ENCODE measurements around the gene CATSPER3. TPM values are rescaled to one million over a fixed set of nuclear protein-coding genes. Genes with fewer than 3 reads are reported as not detected.
A peak's percentile ranks its signal among the peaks of the same experiment; 100 is the strongest.

The CATSPER3 gene
- total RNA-seq, 1 experiment from 2014 or later: 0.50 TPM

- Mint-ChIP-seq H3K36me3 (ENCODE audit: insufficient read depth in 1 of 3, low read depth in 3 of 3) (no peaks in the 10 kb centered on the region; a peak in 1 of 7 replicates), H3K27ac (no peak overlapping the region), H3K4me1 (peaks cover 20 to 49% of the 10 kb centered on the region in 2 experiments), H3K4me3 (peak overlapping the region; percentile 34 to 75), H3K9me3 (peaks cover 0 to 10% of the 10 kb centered on the region in 2 experiments; a peak in 2 of 5 replicates), H3K27me3 (ENCODE audit: low read depth) (peaks cover 94% of the 10 kb centered on the region)
- H4K8ac ChIP-seq (replicated peaks; ENCODE audit: insufficient read length, low read depth, low read length): no peak overlapping the region
- no peak overlapping the region for H3K56ac ChIP-seq (ENCODE audit: insufficient read length, low read depth, low read length)
- no peak overlapping the region for H3K4ac ChIP-seq (ENCODE audit: low read depth, low read length)
- peaks cover 93% of the 10 kb centered on the region for H3K27me3 ChIP-seq (ENCODE audit: insufficient read depth, low read length)
- no peaks in the 10 kb centered on the region for H3K79me2 ChIP-seq (ENCODE audit: insufficient read depth, low read length)
- H3K18ac ChIP-seq (ENCODE audit: insufficient read length, low read depth, low read length): no peak overlapping the region
- H4K91ac ChIP-seq (ENCODE audit: insufficient read length, low read depth, low read length): no peak overlapping the region
- DNase-seq: peak; percentile 79
- H2BK5ac ChIP-seq (ENCODE audit: insufficient read length, low read length): no peak overlapping the region
- no peak overlapping the region for H3K14ac ChIP-seq (ENCODE audit: insufficient read depth, low read length)
- TF ChIP-seq CTCF (conservative IDR thresholded peaks at IDR 0.05): no peak
- H3K27ac ChIP-seq (ENCODE audit: insufficient read length, low read depth, low read length): no peak overlapping the region
- H4K20me1 ChIP-seq (ENCODE audit: control insufficient read depth, insufficient read depth, insufficient read length): no peaks in the 10 kb centered on the region
- H3K4me1 ChIP-seq (ENCODE audit: insufficient read depth, low read length): no peaks in the 10 kb centered on the region
- H2BK120ac ChIP-seq (ENCODE audit: low read depth, low read length, poor library complexity, severe bottlenecking): no peak overlapping the region
- no peaks in the 10 kb centered on the region for H3K9me3 ChIP-seq (ENCODE audit: control insufficient read depth, low read depth, low read length)
- WGBS (ENCODE audit: extremely low coverage, insufficient read length, low lambda C conversion rate): no CpG with 5 or more reads among the region's 13 CpGs
- H3T11ph ChIP-seq (ENCODE audit: low read length): no peak overlapping the region
- no peak overlapping the region for H2AK5ac ChIP-seq (ENCODE audit: insufficient read length, low read length)
- H2AFZ ChIP-seq (ENCODE audit: low read length): no peak overlapping the region
- no peaks in the 10 kb centered on the region for H3K79me1 ChIP-seq (ENCODE audit: insufficient read depth, low read depth, low read length, poor library complexity, severe bottlenecking)
- no peak overlapping the region for H4K5ac ChIP-seq (ENCODE audit: insufficient read length, low read depth, low read length)
- no peak overlapping the region for H2BK20ac ChIP-seq (ENCODE audit: low read depth, low read length, poor library complexity, severe bottlenecking)
- peaks cover 8% of the 10 kb centered on the region for H3K23me2 ChIP-seq (ENCODE audit: insufficient read length, low read depth, low read length, poor library complexity, severe bottlenecking)
- no peak overlapping the region for H3K23ac ChIP-seq (ENCODE audit: insufficient read length, low read depth, low read length)
- no peak overlapping the region for H2BK15ac ChIP-seq (ENCODE audit: low read depth, low read length)
- no peak overlapping the region for H2BK12ac ChIP-seq (ENCODE audit: insufficient read length, low read depth, low read length)
- no peak overlapping the region for H3K9ac ChIP-seq (ENCODE audit: extremely low read depth, insufficient read length, low read length)
- H3K4me2 ChIP-seq (ENCODE audit: insufficient read depth, insufficient read length, low read length): peak overlapping the region; percentile 64
Measured at GRCh38 chr5:135030123-135030955, 62.6 kb downstream of the CATSPER3 start.

Data from H9 (cell line).